A172 (cell line): ENCODE data around the gene MMRN1. TPM values are rescaled to one million over a fixed set of nuclear protein-coding genes. Genes with fewer than 3 reads are reported as not detected.

ENCODE experiments used
- DNase-seq: peaks from one replicate; pipeline ENCODE4 v3.0.0-alpha.2; 2015; ENCODE audit warnings: low spot score
- total RNA-seq: library from RNA; depleted of rRNA; stranded (reverse); fragments of >200 nt; shearing (Covaris generic); gene quantifications from 2 replicates; pipeline ENCODE4 v1.2.3, GENCODE V29; 2014; rRNA removed

The MMRN1 gene, protein sequence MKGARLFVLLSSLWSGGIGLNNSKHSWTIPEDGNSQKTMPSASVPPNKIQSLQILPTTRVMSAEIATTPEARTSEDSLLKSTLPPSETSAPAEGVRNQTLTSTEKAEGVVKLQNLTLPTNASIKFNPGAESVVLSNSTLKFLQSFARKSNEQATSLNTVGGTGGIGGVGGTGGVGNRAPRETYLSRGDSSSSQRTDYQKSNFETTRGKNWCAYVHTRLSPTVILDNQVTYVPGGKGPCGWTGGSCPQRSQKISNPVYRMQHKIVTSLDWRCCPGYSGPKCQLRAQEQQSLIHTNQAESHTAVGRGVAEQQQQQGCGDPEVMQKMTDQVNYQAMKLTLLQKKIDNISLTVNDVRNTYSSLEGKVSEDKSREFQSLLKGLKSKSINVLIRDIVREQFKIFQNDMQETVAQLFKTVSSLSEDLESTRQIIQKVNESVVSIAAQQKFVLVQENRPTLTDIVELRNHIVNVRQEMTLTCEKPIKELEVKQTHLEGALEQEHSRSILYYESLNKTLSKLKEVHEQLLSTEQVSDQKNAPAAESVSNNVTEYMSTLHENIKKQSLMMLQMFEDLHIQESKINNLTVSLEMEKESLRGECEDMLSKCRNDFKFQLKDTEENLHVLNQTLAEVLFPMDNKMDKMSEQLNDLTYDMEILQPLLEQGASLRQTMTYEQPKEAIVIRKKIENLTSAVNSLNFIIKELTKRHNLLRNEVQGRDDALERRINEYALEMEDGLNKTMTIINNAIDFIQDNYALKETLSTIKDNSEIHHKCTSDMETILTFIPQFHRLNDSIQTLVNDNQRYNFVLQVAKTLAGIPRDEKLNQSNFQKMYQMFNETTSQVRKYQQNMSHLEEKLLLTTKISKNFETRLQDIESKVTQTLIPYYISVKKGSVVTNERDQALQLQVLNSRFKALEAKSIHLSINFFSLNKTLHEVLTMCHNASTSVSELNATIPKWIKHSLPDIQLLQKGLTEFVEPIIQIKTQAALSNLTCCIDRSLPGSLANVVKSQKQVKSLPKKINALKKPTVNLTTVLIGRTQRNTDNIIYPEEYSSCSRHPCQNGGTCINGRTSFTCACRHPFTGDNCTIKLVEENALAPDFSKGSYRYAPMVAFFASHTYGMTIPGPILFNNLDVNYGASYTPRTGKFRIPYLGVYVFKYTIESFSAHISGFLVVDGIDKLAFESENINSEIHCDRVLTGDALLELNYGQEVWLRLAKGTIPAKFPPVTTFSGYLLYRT
- not detected in 2 replicates for total RNA-seq

DNA sequence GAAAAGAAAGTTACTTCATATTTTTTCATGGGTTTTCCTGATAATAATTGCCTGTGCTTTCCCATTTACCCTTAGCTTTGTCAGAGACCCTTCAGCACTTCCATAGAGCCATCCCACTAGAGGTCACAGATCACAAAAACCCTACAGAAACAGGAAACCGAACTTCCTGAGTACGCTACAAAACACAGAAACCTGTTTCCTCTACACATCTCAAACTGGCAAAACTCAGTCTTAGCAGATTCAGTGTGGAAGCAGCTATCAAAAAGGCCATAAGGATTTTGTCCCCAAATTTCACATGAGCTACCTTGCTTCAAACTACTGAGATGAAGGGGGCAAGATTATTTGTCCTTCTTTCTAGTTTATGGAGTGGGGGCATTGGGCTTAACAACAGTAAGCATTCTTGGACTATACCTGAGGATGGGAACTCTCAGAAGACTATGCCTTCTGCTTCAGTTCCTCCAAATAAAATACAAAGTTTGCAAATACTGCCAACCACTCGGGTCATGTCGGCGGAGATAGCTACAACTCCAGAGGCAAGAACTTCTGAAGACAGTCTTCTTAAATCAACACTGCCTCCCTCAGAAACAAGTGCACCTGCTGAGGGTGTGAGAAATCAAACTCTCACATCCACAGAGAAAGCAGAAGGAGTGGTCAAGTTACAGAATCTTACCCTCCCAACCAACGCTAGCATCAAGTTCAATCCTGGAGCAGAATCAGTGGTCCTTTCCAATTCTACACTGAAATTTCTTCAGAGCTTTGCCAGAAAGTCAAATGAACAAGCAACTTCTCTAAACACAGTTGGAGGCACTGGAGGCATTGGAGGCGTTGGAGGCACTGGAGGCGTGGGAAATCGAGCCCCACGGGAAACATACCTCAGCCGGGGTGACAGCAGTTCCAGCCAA is at the start of gene MMRN1:
Gene MMRN1 (plus strand): TSS at position 206 of the 902 bp plus-strand sequence. CDS start 118 bp downstream, at position 324.
- no peak for DNase-seq

GRCh38 chr4:89847571-89848325 is 46.9 kb upstream of the MMRN1 start:
- no peak for DNase-seq

- DNase-seq = no peak
Measured at GRCh38 chr4:89855236-89855635, 39.4 kb upstream of the MMRN1 start.

GRCh38 chr4:89860971-89861370 is 33.7 kb upstream of the MMRN1 start:
- no peak for DNase-seq

DNA sequence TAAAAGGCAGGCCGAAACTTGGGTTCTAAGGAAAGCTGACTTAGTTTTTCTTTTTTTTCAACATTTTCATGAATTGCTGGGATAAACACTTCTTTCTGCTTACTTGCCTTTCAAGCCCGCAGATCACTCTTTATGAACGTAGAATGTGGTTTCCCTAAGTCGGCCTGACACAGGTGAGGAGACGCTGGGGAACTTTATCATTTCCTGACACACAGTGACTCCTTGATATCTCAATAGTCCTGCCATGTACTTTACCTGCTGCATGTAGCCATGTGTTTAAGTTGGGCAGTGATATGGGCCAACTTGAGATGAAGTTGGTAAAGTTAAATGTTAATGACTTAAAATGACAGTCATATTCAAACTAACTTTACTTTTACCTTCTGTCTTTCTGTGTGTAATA is 31.1 kb upstream of the MMRN1 start:
- no peak for DNase-seq

- DNase-seq = no peak
Measured at GRCh38 chr4:89868276-89868675, 26.4 kb upstream of the MMRN1 start.

DNA sequence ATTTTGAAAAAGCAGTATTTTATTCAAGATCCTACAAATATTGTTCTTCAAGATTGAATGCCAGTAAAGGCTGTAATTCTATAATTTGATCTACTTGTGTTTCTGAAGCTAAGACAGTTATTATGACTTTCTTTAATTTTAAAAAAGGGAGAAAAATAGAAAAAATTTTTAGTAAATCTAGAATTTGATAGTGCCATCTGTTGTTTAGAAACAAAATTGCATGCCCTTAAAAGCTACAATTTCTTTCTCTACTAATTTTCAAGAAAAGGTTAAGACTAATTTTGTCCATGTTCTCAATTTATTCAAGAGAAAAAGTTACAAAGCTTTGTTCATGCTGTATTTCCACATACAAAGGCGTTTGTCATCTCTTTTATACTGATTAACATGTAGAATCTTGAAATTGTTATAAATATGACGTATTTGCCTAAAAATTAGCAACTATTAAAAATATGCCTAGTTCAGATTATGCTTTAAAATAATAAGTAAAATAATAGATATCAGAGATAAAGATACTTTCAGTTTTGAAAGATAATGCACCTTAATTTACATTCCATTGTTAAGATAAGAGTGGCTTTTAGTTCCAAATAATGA is 25.6 kb upstream of the MMRN1 start:
- DNase-seq = no peak

- DNase-seq = no peak
Measured at GRCh38 chr4:89871211-89871610, 23.4 kb upstream of the MMRN1 start.

DNA sequence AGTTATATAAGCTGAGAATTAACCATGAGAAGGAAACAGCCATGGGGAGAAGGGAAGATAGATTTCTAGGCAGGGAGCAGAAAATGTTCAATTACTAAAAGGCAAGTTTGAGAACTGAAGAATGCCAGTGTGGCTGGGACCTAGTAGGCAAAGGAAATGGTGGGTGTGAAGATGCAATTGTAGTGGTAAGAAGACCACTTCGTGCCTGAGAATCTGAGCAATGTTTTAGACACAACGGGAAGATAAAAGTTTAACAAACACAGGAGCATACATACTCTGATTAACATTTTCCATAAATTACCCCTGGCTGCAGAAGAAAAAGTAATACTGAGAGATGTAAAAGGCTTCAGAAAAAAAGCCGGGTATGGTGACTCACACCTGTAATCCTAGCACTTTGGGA is 18.1 kb upstream of the MMRN1 start:
- DNase-seq = no peak

GRCh38 chr4:89878611-89879010 is 16.0 kb upstream of the MMRN1 start:
- no peak for DNase-seq

- no peak for DNase-seq
Measured at GRCh38 chr4:89879215-89879614, 15.4 kb upstream of the MMRN1 start.

DNA sequence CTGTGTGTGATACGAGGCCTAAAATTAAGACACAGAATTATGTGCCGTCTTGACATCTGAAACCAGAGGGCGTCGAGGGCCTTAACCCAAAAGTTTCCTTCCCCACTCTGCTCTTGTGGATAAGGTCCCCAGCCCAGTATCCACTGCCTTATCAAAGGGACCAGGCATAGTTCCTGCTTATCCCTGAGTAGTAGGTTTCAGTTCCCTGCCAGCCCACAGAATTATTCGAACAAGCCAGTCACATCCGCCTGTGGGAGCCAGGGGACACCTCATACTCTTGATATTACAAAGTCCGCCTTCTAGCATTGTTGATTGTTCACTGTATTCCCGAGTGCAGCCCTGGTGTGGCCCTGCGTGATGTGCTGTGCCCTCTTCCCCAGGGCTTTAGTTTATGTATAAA is 5.4 kb upstream of the MMRN1 start:
- no peak for DNase-seq

GRCh38 chr4:89897867-89898266 is 3.2 kb downstream of the MMRN1 start:
- no peak for DNase-seq

GRCh38 chr4:89898304-89898716 is 3.7 kb downstream of the MMRN1 start:
- no peak for DNase-seq

DNA sequence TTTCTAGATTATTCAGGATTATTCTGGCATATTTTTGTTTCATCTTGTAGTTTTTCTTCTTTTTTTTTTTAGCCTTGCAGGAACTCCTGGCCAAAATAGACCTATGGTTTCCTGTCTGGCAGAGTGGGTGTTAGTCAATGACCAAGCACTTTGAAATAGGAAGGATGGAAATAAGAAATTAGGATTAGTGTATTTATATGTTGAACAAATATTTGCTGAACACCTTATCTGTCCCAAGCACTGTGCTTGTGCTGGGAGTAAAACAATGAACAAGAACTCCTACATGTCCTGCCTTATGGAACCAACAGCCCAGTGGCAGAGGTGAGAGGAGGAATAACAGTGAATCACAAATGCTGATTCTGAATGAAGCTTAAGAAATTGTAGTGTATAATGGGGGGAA is 4.5 kb downstream of the MMRN1 start:
- DNase-seq = no peak

GRCh38 chr4:89899854-89900253 is 5.2 kb downstream of the MMRN1 start:
- no peak for DNase-seq

DNA sequence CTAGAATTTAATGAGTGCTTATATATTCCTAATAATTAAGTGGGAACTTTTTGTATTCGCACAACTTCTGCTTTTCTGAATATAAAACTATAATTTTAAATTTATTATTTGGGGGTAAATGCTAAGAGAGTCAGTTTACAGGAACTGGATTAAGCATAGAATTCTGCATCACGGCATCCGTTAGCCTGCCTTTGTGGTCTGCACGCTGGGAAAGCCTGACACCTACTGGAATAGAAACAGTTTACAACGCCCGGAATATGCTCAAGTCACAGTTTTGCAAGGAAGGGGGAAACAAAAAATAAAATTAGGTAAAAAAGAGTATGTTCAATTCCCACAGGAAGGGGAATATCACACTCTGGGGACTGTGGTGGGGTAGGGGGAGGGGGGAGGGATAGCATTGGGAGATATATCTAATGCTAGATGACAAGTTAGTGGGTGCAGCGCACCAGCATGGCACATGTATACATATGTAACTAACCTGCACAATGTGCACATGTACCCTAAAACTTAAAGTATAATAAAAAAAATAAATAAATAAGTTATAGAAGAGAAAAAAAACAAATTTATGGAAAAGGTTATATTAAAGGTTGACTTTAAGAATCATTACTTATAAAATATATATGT is 7.3 kb downstream of the MMRN1 start:
- DNase-seq = peak; percentile 22

GRCh38 chr4:89904524-89904923 is 9.9 kb downstream of the MMRN1 start:
- DNase-seq = no peak

DNA sequence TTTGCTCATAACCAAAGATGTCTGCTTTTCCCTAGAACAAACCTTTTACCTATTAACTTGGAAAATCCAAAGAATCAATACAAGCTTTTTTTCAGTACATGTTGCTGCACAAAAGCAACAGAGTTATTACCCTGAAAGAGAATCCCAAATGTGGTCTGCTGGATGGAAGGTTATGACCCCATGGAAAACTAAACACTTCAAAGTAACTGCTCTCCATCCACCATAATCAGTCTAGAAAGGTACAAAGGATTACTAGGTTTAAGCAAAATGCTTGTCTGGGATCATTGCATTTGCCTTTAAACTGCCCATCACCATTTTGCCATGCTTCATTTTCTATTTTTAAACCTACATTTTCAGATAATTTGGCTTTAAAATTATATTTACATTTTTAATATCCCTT is 11.7 kb downstream of the MMRN1 start:
- no peak for DNase-seq
